ENCODE measurements around the gene PCDHB10. TPM values are rescaled to one million over a fixed set of nuclear protein-coding genes. Genes with fewer than 3 reads are reported as not detected.
"Not testable (repeated sequence)": the region's sequence is repeated elsewhere in the genome, so short reads cannot be mapped to it uniquely, and the experiment has no call there.

PCDHB10 gene
- total and polyA plus RNA-seq, 4 experiments from 2014 or later, result 0.15 TPM; not detected in 3

GRCh38 chr5:141157356-141157755 is 34.8 kb upstream of the PCDHB10 start:
- H3K4me3 Mint-ChIP-seq; H3K36me3 Mint-ChIP-seq; DNase-seq; CTCF ChIA-PET (ENCODE audit: partially characterized antibody); H3K9me3 ChIP-seq (ENCODE audit: control insufficient read depth in 1 of 2, low read length in 2 of 2); H3K27ac Mint-ChIP-seq; H3K4me1 ChIP-seq (ENCODE audit: insufficient read depth, low read length); H3K36me3 ChIP-seq (ENCODE audit: insufficient read depth, low read length); H3K4me3 ChIP-seq (ENCODE audit: low read length in 2 of 2); POLR2A ChIA-PET (ENCODE audit: partially characterized antibody); intact Hi-C loops (cut with micrococcal nuclease); H3K27me3 ChIP-seq (ENCODE audit: insufficient read depth, low read length); H3K4me1 Mint-ChIP-seq; H3K27ac ChIP-seq (ENCODE audit: low read depth, low read length): not testable (repeated sequence)
- Mint-ChIP-seq H3K9me3 (peaks cover 2 to 44% (median 33%) of the 10 kb centered on the region in 8 donors), H3K27me3 (peaks cover 19 to 26% of the 10 kb centered on the region in 2 donors)

- H3K27ac ChIP-seq (ENCODE audit: low read depth, low read length); POLR2A ChIA-PET (ENCODE audit: partially characterized antibody); H3K4me3 Mint-ChIP-seq; H3K27me3 ChIP-seq (ENCODE audit: insufficient read depth, low read length); H3K9me3 ChIP-seq (ENCODE audit: control insufficient read depth in 1 of 2, low read length in 2 of 2); H3K4me1 ChIP-seq (ENCODE audit: insufficient read depth, low read length); H3K36me3 Mint-ChIP-seq; intact Hi-C loops (cut with micrococcal nuclease); H3K4me3 ChIP-seq (ENCODE audit: low read length in 2 of 2); H3K27ac Mint-ChIP-seq; CTCF ChIA-PET (ENCODE audit: partially characterized antibody); H3K4me1 Mint-ChIP-seq; H3K36me3 ChIP-seq (ENCODE audit: insufficient read depth, low read length); DNase-seq: not testable (repeated sequence)
- H3K9me3 Mint-ChIP-seq, result peaks cover 2 to 41% (median 32%) of the 10 kb centered on the region in 8 donors
- peaks cover 19 to 26% of the 10 kb centered on the region in 2 donors for H3K27me3 Mint-ChIP-seq
Measured at GRCh38 chr5:141157901-141158300, 34.3 kb upstream of the PCDHB10 start.

- Mint-ChIP-seq H3K36me3 (peaks cover 0 to 4% of the 10 kb centered on the region in 2 donors), H3K4me1 (peaks cover 0 to 10% (median 3%) of the 10 kb centered on the region in 4 donors), H3K27me3 (peaks cover 24 to 33% of the 10 kb centered on the region in 2 donors), H3K9me3 (peaks cover 0 to 33% (median 13%) of the 10 kb centered on the region in 8 donors), H3K4me3 (peak within 1 kb of the TSS in 3 of 8 donors; percentile 14 to 35 (median 16)), H3K27ac (no peak within 1 kb of the TSS)
- peak in 2 of 5 donors; percentile 6 to 23 for DNase-seq
- Histone ChIP-seq H3K4me1 (ENCODE audit: insufficient read depth, low read length) (no peaks in the 10 kb centered on the region), H3K4me3 (ENCODE audit: low read length in 2 of 2) (no peak within 1 kb of the TSS), H3K9me3 (ENCODE audit: control insufficient read depth in 1 of 2, low read length in 2 of 2) (no peaks in the 10 kb centered on the region), H3K27ac (ENCODE audit: low read depth, low read length) (no peak within 1 kb of the TSS), H3K27me3 (ENCODE audit: insufficient read depth, low read length) (no peaks in the 10 kb centered on the region), H3K36me3 (ENCODE audit: insufficient read depth, low read length) (no peaks in the 10 kb centered on the region)
- CTCF ChIA-PET (ENCODE audit: partially characterized antibody), result no interaction called here
- POLR2A ChIA-PET (ENCODE audit: partially characterized antibody), result no interaction called here
- intact Hi-C loops (cut with micrococcal nuclease), result loop anchor here (1.0 kb wide), 1 partner anchor 392 kb away; no protein-coding TSS in a partner anchor
Measured at GRCh38 chr5:141172381-141173204, 19.6 kb upstream of the PCDHB10 start, which contains the start of gene PCDHB7. PCDHB7 (plus strand) TSS chr5:141172644; CDS start chr5:141172836, 192 bp downstream.

GRCh38 chr5:141174291-141175104 is 17.7 kb upstream of the PCDHB10 start:
- H3K36me3 ChIP-seq (ENCODE audit: insufficient read depth, low read length); H3K27ac ChIP-seq (ENCODE audit: low read depth, low read length); H3K9me3 ChIP-seq (ENCODE audit: control insufficient read depth in 1 of 2, low read length in 2 of 2); intact Hi-C loops (cut with micrococcal nuclease); H3K4me3 ChIP-seq (ENCODE audit: low read length in 2 of 2); DNase-seq; H3K4me3 Mint-ChIP-seq; H3K27me3 ChIP-seq (ENCODE audit: insufficient read depth, low read length); H3K27ac Mint-ChIP-seq; CTCF ChIA-PET (ENCODE audit: partially characterized antibody); H3K36me3 Mint-ChIP-seq; H3K4me1 ChIP-seq (ENCODE audit: insufficient read depth, low read length); POLR2A ChIA-PET (ENCODE audit: partially characterized antibody): not testable (repeated sequence)
- Mint-ChIP-seq H3K4me1 (peaks cover 0 to 10% (median 3%) of the 10 kb centered on the region in 4 donors), H3K9me3 (peaks cover 0 to 28% (median 13%) of the 10 kb centered on the region in 8 donors), H3K27me3 (peaks cover 18 to 22% of the 10 kb centered on the region in 2 donors)

GRCh38 chr5:141175933-141176332 is 16.2 kb upstream of the PCDHB10 start:
- no peak overlapping the region for H3K4me3 Mint-ChIP-seq
- H3K27ac Mint-ChIP-seq, result no peak overlapping the region
- Histone ChIP-seq H3K4me1 (ENCODE audit: insufficient read depth, low read length) (no peaks in the 10 kb centered on the region), H3K27ac (ENCODE audit: low read depth, low read length) (no peak overlapping the region), H3K36me3 (ENCODE audit: insufficient read depth, low read length) (no peaks in the 10 kb centered on the region), H3K9me3 (ENCODE audit: control insufficient read depth in 1 of 2, low read length in 2 of 2) (no peaks in the 10 kb centered on the region), H3K27me3 (ENCODE audit: insufficient read depth, low read length) (no peaks in the 10 kb centered on the region), H3K4me3 (ENCODE audit: low read length in 2 of 2) (no peak overlapping the region)
- H3K9me3 Mint-ChIP-seq, result peaks cover 0 to 27% (median 15%) of the 10 kb centered on the region in 8 donors
- H3K4me1 Mint-ChIP-seq, result peaks cover 0 to 10% (median 3%) of the 10 kb centered on the region in 4 donors
- H3K27me3 Mint-ChIP-seq, result peaks cover 16 to 21% of the 10 kb centered on the region in 2 donors
- H3K36me3 Mint-ChIP-seq, result peaks cover 0 to 4% of the 10 kb centered on the region in 2 donors
- intact Hi-C loops (cut with micrococcal nuclease), result no loop called here
- ChIA-PET CTCF (ENCODE audit: partially characterized antibody) (no interaction called here), POLR2A (ENCODE audit: partially characterized antibody) (no interaction called here)
- DNase-seq, result no peak

GRCh38 chr5:141177577-141178191 is 14.5 kb upstream of the PCDHB10 start, which contains the start of gene PCDHB8:
PCDHB8 (plus strand) TSS chr5:141177790; CDS start chr5:141178035, 245 bp downstream.
- H3K27me3 ChIP-seq (ENCODE audit: insufficient read depth, low read length); H3K4me3 ChIP-seq (ENCODE audit: low read length in 2 of 2); H3K27ac Mint-ChIP-seq; H3K27ac ChIP-seq (ENCODE audit: low read depth, low read length); CTCF ChIA-PET (ENCODE audit: partially characterized antibody); H3K4me1 ChIP-seq (ENCODE audit: insufficient read depth, low read length); H3K36me3 ChIP-seq (ENCODE audit: insufficient read depth, low read length); H3K9me3 ChIP-seq (ENCODE audit: control insufficient read depth in 1 of 2, low read length in 2 of 2); H3K36me3 Mint-ChIP-seq; H3K4me3 Mint-ChIP-seq; POLR2A ChIA-PET (ENCODE audit: partially characterized antibody); intact Hi-C loops (cut with micrococcal nuclease): not testable (repeated sequence)
- Mint-ChIP-seq H3K4me1 (peaks cover 0 to 11% (median 0%) of the 10 kb centered on the region in 4 donors), H3K27me3 (peaks cover 18 to 27% of the 10 kb centered on the region in 2 donors), H3K9me3 (peaks cover 0 to 34% (median 15%) of the 10 kb centered on the region in 8 donors)
- DNase-seq, result peak in 1 of 5 donors; percentile 2

GRCh38 chr5:141179371-141179770 is 12.8 kb upstream of the PCDHB10 start:
- H3K9me3 Mint-ChIP-seq, result peaks cover 0 to 31% (median 18%) of the 10 kb centered on the region in 8 donors
- H3K27me3 ChIP-seq (ENCODE audit: insufficient read depth, low read length); H3K4me1 ChIP-seq (ENCODE audit: insufficient read depth, low read length); H3K4me3 Mint-ChIP-seq; H3K36me3 Mint-ChIP-seq; DNase-seq; CTCF ChIA-PET (ENCODE audit: partially characterized antibody); POLR2A ChIA-PET (ENCODE audit: partially characterized antibody); H3K27ac ChIP-seq (ENCODE audit: low read depth, low read length); H3K4me3 ChIP-seq (ENCODE audit: low read length in 2 of 2); intact Hi-C loops (cut with micrococcal nuclease); H3K4me1 Mint-ChIP-seq; H3K36me3 ChIP-seq (ENCODE audit: insufficient read depth, low read length); H3K9me3 ChIP-seq (ENCODE audit: control insufficient read depth in 1 of 2, low read length in 2 of 2); H3K27ac Mint-ChIP-seq: not testable (repeated sequence)
- H3K27me3 Mint-ChIP-seq, result peaks cover 16 to 18% of the 10 kb centered on the region in 2 donors

Measured in CD4-positive, alpha-beta memory T cell (primary cell).